Activated CD4-positive, alpha-beta T cell treated with anti-CD3 and anti-CD28 coated beads for 24 hours (primary cell): ENCODE results near the gene UBE2V1.
A peak's percentile ranks its signal among the peaks of the same experiment; 100 is the strongest.
"Not testable (repeated sequence)": the region's sequence is repeated elsewhere in the genome, so short reads cannot be mapped to it uniquely, and the experiment has no call there.

ENCODE experiments used
- DNase-seq, 2 donors: peaks; one replicate each; pipeline ENCODE4 v3.0.0-alpha.2; 2020; ENCODE audit warnings: low read depth in 2 of 2

UBE2V1 gene

GRCh38 chr20:50095476-50096078 lies 17.4 kb downstream of the UBE2V1 start:
- no peak for DNase-seq

DNA sequence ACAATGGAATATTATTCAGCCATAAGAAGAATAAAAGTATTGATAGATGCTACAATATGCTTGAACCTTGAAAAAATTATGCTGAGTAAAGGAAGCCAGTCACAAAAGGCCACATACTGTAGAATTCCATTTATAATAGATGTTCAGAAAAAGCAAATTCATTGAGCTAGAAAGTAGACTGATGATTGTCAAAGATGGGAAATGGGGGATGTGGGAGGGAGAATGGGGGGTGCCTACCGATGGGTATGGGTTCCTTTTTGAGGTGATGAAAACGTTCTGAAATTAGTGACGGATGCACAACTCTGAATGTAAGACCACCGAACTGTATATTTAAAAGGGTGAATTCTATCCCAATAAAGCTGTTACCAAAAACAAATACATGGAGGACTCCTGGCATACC lies 18.4 kb downstream of the UBE2V1 start:
- DNase-seq: no peak

DNA sequence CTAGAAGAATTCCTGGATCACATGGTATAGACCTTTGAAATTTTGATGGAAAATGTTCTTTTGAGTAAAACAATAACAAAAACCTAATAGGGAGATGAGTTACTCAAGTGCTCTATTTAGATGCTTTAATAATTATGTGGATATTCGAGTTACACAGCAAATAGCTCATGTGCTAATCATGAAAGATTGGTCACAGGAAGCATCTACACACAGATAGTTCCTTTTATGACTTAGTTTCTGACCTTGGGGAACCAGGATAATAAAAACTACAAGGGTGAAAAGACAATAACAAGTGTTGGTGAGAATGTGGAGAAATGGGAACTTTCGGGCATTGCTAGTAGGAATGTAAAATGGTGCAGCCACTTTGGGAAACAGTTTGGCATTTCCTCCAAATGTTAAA lies 19.7 kb downstream of the UBE2V1 start:
- no peak for DNase-seq

GRCh38 chr20:50092436-50092835 lies 20.5 kb downstream of the UBE2V1 start:
- DNase-seq: no peak

- DNase-seq: no peak
Measured at GRCh38 chr20:50089787-50090177, 23.2 kb downstream of the UBE2V1 start.

DNA sequence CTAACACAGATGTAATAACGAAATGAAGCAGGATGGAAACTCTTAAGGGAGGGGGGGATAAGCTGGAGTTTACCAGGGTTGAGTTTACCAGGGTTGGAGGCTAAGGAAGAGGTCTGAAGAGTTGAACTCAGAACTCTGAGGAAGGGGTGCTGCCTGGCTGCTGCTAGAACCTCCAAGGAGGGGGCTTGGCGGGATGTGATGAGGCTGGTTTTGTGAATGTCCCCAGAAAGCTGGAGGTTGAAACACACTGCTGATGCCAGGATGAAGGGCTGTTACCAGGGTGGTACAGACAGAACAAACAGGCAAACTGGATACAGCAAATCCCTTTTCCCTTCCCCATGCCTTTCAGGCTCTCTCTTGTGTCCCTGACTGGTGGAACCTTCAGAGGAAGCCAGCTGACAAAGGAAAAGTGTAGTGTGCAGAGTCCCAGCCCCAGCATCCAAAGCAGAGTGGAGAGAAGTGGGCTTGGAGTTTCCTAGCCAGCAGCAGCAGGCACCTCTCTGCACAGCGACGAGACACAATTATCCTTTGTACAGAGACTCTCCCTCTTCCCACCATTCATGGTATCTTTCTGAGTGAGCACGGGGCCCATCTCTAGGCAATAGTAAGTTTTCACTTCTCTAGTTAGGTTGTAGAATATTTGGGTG lies 23.7 kb downstream of the UBE2V1 start:
- no peak for DNase-seq

DNA sequence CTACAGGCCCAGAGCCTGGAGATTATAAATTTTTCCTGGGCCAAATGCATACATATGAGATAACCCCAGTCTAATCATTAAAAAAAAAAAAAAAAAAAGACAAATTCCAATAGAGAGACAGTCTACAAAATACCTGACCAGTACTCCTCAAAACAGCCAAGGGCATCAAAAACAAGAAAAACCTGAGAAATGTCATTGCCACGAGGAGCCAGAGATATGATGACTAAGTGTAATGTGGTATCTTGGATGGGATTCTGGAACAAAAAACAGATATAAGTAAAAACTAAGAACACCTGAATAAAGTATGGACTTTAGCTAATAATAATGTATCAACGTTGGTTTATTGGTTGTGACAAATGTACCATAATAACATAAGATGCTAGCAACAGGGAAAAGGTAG lies 24.9 kb downstream of the UBE2V1 start:
- DNase-seq: no peak

GRCh38 chr20:50085481-50086365 lies 27.2 kb downstream of the UBE2V1 start:
- no peak for DNase-seq

DNA sequence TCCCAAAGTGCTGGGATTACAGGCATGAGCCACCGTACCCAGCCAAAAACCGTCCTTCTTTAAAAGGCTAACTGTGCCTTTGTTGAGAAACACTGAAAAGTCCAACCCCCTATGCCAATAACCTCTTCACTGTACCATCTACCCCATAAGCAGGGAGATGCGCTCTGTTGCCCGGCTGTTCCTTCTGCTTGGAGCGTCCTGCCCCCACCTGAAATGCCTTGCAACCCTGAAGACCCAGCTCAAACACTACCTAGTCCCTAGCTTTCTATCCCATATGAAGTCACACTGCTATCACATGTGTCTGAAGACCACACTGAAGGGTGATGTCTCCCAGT lies 27.8 kb downstream of the UBE2V1 start:
- DNase-seq: no peak

- DNase-seq: no peak
Measured at GRCh38 chr20:50083034-50083433, 29.9 kb downstream of the UBE2V1 start.

GRCh38 chr20:50082056-50082455 lies 30.9 kb downstream of the UBE2V1 start:
- not testable (repeated sequence) for DNase-seq

GRCh38 chr20:50077818-50078601 lies 34.9 kb downstream of the UBE2V1 start:
- no peak for DNase-seq

GRCh38 chr20:50073500-50073899 lies 39.5 kb downstream of the UBE2V1 start:
- no peak for DNase-seq

DNA sequence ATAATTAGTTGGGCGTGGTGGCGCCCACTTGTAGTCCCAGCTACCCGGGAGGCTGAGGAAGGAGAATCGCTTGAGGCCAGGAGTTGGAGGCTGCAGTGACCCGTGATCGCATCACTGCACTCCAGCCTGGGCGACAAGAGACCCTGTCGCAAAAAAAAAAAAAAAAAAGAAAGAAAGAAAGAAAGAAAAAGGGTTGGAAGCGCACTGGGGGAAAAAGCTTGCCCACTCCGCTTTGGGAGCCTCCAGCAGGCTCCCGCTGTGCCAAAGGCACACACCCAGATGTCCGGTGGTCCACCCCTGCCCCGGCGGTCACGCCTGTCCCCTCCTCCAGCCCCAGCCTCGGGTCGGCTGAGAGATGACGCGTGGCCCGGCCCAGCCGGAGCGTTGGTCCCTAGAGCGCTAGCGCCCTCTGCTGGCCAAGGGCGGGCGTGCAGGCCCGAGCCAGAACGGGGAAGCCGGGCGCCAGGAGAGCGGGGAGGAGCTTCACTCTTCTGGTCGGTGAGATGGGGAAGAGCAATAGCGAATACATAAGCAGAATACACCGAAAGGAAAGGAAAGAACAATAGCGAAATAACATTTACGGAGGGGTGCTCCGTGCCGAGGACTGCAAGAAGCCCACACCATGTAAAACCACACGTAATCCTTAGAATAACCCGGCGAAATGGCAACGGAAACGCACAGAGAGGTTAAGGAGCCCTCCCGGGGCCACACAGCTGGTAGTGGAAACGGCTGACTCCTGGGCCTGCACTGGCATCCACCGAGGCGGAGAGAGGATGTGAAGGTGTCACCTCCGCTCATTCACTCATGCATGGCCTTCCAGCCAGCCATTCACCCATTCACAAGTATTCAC lies 41.7 kb downstream of the UBE2V1 start:
- DNase-seq: peak; percentile 95

- DNase-seq: no peak
Measured at GRCh38 chr20:50070361-50070760, 42.6 kb downstream of the UBE2V1 start.

- no peak for DNase-seq
Measured at GRCh38 chr20:50068041-50068651, 44.8 kb downstream of the UBE2V1 start.

- DNase-seq: no peak
Measured at GRCh38 chr20:50067461-50067860, 45.5 kb downstream of the UBE2V1 start.

DNA sequence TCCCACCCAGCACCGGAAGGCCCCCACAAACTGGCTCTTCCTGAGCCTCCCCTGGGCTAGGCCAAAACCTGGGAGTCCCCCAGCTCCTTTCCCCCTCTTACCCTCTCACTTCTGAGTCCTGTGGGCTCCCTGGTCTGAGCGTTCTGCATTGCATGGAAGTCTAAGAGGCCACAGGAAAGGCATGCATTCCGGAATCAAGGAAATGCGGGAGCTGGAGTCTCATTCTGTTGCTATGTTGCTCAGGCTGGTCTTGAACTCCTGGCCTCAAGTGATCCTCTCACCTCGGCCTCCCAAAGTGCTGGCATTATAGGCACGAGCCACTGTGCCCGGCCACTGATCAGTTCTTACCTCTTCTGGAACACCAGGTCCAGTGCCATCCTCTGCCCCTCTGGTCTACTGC lies 45.9 kb downstream of the UBE2V1 start:
- no peak for DNase-seq

- no peak for DNase-seq
Measured at GRCh38 chr20:50066161-50066834, 46.7 kb downstream of the UBE2V1 start.

GRCh38 chr20:50065325-50065615 lies 47.7 kb downstream of the UBE2V1 start:
- no peak for DNase-seq
